ENCODE results near the gene ATP11A.

- TF ChIP-seq CTCF (IDR thresholded peaks at IDR 0.05) (no peak), POLR2A (IDR thresholded peaks at IDR 0.05) (no peak), POLR2AphosphoS5 (IDR thresholded peaks at IDR 0.05) (no peak), EP300 (IDR thresholded peaks at IDR 0.05) (no peak)
These were observed 78.0 kb downstream of the ATP11A start for GRCh38 chr13:112767506-112768471.

Measured in sigmoid colon (tissue), 4 donors.